Measurements from ENCODE around the gene RCCD1.
"Not testable (repeated sequence)": the region's sequence is repeated elsewhere in the genome, so short reads cannot be mapped to it uniquely, and the experiment has no call there.

RCCD1 gene

DNA sequence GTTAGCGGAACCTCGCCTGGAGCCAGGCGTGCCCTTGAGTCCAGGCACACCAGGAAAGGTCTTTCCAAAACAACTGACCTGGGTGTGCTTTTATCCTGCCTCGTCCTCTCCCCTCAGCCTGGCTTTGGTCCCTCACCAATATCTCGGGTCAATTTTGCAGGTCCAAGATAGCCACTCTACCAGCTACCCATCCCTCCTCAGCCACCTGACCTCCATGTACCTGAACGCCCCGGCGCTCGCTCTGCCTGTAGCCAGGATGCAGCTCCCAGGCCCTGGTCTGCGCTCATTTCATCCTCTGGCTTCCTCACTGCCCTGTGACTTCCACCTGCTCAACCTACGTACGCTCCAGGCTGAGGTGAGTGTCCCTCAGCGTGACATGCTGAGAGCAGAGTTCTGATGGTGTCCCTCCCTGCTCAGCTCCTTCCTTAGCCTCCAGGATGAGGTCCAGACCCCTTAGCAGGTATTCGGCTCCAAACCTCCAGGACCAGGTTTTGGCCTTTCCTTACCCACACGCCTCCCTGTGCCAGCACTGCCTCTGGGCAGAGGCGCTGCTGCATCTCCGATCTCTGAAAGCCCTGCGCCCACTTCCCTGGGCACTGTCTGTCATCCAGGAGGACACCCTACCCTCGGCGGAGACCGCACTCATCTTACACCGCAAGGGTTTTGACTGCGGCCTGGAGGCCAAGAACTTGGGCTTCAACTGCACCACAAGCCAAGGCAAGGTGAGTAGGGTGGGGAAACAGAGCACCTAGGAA lies 36.5 kb upstream of the RCCD1 start:
- DNase-seq, result no peak

DNA sequence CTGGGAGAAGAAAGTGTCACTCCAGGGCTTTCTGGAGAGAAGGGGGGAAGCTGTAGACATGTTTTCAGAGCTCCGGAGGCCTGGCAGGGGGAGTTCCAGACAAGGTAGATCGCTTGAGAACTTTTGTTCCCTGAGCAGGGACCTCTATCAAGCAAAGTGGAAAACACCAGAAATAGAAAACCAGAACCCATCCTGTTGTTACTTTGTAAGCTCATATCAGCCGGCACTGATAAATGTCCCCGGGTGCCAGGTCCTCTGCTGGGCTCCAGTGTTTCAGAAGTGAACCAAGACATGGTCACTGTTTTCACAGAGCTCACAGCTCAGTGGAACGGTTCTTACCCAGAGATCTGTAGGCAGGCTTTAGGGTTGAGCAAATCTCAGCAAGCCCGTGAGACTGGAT lies 35.8 kb upstream of the RCCD1 start:
- DNase-seq, result no peak

DNA sequence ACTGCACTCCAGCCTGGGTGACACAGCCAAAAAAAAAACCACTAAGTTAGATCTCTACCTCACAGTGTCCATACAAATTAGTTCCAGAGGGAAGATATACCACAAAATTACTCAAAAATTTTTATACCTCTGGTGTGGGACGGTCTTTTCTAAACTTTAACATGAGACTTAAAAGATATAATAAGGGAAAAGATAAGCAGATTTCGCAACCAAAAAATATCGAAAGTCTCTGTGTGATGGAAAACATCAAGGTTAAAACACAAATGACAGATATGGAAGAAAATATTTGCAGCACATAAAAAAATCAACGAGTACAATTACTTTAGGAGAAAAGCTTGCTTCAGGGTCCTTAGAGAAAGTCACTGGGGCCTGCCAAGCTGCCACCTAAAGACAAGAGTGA lies 32.8 kb upstream of the RCCD1 start:
- DNase-seq, result no peak

DNA sequence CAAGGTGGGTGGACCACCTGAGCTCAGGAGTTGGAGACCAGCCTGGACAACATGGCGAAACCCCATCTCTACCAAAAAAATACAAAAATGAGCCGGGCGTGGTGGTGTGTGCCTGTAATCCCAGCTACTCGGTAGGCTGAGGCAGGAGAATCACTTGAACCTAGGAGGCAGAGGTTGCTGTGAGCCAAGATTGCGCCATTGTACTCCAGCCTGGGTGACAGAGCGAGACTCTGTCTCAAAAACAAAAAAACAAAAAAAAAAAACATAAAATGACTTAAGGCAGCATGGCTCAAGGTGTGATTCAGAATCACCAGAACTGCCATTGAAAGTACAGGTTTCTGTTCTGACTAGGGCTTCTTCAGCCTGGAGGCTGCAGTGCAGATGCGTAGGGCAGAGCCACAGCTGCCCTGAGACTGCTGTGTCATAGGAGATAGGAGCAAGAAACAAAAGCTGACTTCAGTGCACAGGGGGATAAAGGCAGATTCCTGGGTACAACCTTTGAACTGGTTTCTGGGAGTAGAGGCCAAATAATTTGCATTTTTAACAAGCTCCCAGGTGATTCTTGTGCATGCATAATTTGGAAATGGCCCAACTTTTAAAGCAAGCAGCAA lies 31.9 kb upstream of the RCCD1 start:
- DNase-seq, result not testable (repeated sequence)

DNA sequence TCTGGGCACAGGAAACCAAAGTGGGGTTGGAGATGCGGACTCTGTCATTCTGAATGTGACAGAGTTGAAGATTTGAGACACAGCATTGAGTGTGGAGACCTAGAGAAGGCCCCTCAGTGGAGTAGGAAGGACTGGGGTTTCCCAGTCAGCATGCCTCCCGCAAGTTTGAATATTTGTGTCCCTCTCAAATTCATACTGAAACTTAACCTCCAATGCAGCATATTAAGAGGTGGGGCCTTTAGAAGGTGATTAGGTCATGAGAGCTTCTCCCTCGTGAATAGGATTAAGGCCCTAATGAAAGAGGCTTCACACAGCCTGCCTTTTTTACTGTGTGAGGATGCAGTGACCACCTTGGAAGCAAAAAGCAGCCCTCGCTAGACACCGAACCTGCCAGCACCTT lies 30.3 kb upstream of the RCCD1 start:
- no peak for DNase-seq

DNA sequence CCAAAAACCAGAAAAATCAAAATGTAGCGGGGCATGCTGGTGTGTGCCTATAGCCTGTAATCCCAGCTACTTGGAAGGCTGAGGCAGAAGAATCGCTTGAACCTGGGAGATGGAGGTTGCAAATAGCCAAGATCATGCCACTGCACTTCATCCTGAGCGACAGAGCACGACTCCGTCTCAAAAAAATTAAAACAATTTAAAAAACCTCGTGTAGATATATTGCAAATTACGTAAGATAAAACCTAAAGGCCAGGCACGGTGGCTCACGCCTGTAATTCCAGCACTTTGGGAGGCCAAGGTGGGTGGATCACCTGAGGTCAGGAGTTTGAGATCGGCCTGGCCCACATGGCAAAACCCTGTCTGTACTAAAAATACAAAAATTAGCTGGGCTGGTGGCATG lies 27.9 kb upstream of the RCCD1 start:
- DNase-seq, result not testable (repeated sequence)

DNA sequence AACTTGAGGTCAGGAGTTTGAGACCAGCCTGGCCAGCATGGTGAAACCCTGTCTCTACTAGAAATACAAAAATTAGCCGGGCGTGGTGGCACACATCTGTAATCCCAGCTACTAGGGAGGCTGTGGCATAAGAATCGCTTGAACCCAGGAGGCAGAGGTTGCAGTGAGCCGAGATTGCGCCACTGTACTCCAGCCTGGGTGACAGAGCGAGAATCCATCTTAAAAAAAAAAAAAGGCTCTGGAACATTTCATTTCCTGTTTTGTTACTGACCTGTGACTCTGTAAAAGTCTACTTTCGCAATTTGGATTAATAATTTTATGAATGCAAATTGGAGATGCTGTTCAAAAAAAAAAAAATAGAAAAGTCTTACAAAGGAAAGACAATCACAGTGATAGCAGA lies 26.6 kb upstream of the RCCD1 start:
- DNase-seq, result not testable (repeated sequence)

DNA sequence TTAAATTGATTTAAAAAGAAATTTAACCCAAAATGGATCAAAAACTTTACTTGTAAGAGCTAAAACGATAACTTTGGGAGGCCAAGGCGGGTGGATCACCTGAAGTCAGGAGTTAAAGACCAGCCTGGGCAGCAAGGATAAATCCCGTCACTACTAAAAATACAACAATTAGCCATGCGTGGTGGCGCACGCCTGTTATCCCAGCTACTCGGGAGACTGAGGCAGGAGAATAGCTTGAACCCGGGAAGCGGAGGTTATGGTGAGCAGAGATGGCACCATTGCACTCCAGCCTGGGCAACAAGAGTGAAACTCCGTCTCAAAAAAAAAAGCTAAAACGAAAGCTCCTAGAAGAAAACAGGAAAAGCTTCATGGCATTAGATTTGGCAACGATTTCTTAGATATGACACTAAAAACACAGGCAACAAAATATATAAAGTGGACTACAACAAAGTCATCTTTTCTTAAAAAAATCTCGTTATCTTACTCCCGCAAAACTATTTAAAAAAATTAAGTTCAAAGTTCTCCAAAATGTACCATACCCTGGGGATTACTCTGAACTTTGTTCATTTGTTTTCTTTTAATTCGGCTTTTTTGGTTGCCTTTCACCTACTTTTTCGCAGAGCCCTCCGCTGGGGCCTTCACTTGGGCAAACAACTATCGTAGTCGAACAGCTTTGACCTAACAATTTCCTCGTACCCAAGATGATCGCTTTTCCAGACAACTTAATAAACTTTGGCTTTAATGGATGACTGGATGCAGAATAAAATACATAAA lies 25.3 kb upstream of the RCCD1 start:
- no peak for DNase-seq

DNA sequence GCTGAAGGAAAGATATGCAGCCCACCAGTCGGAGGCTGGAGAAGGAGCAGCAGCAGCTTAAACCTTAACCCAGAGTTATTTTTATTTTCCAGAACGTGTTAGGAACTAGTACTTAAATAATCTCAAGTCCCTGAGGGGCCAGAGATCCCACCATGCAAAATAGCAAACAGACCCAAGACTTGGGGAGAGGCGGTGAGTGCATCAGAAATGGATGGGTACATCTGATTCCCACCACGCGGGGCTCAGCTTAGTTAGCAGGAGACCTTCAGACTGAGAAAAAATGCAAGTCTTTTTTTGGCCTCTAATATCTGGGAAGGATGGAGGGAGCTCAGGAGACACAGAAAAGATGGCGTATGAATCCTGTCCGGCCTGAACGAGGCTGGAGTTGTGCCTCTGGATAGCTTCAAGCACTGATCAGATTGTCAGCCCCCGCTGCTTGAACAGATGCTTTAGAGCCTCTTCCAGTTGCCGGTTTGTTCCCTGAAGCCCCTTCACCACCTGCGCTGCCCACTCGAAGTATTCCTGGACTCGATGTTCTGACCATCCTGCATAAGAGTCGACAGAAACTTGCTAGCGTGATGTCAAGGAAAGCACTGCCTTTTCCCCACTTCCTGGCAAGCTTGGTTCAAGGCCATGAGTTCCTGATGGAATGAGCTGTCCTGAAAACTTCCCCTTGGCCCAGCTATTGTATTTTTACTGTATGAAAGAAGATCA lies 23.7 kb upstream of the RCCD1 start:
- no peak for DNase-seq

DNA sequence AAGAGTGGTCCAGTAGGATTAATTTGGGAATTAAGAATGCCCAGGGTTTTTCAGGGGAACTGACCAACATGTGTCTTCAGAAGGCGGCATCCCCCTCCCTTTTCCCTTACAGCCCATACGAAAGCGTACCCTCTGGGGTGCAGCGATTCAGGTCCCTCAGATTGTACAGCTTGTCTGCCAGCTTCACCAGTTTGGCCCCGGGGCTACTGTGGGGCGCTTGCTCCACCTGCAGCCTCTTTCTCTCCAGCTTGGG lies 23.2 kb upstream of the RCCD1 start:
- DNase-seq, result peak in 1 of 58 donors; percentile 14

DNA sequence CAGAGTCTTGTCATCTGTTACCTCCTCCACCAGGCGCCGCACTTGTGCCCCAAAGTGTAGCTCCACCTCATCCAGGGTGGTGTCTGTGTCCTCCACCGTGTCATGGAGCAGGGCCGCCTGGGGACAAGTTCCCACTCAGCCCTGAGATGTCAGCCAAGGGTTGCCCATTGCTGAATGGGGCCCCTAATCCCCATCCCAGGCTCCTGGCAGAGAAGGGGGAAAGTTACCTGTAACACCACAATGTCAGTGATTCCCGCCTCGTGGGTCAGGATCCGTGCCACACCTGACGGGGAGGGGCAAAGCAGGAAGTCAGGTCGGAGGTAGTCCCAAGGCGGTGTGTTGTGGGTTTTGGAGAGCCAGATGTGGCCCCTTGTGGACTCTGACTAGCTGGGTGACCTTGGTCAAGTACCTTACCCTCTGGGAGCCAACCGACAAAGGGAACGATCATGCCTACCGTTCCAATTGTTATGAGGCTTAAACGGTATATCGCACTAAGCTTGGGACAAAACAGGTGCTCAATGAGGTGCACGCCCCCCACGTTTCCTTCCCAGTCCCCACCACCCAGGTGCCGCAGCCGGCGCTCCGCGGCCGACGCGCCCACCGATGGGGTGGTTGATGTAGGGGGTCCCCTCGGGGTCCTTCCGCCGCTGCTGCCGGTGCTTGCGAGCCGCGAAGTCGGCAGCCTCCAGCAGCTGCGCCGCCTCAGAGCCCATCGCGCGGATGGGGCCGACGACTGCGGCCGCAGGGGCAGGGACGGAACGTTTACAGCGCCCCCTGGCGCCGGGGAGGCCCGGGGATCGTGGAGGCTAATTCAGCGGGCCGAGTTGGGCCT lies 22.6 kb upstream of the RCCD1 start, which contains the start of gene HDDC3:
Gene HDDC3 (minus strand): TSS at position 722 of the 832 bp plus-strand sequence. CDS start 9 bp downstream, at position 713.
- peak in 57 of 58 donors; percentile 5 to 92 (median 70) for DNase-seq

DNA sequence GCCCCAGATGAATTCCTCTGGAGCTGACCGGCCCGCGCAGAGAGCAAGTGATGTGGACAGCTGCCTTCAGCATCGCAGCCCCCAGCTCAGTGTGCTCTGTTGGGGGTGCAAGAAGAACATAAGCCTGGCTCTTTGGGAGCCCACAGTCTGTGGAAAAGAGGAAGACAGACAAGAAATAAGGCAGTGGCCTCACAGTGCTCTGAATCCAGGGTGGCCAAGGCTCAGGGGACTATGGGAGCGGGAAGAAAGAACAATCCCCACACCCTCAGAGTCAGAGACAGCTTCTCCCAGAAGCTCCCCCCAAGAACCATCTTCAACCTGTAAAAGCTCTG lies 22.1 kb upstream of the RCCD1 start:
- no peak for DNase-seq

DNA sequence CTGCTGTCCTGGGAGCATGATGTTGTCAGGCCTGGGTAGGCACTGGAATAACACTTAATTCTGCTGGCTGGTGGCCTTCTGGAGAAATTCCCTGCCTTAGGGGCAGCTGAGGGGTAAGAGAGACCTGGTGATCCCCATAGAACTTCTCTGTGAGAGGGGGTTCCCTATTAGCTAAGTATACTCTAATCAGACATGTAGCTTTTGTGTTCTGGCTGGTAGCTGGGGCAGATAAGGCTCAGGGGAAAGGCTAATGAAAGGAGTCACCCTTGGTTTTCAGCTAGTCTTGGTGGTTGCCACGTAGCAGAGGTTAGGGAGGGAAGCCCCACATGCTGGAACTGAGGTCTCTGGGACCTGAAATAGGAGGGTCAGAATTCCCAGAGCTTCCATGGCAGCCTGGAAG lies 21.4 kb upstream of the RCCD1 start:
- no peak for DNase-seq

DNA sequence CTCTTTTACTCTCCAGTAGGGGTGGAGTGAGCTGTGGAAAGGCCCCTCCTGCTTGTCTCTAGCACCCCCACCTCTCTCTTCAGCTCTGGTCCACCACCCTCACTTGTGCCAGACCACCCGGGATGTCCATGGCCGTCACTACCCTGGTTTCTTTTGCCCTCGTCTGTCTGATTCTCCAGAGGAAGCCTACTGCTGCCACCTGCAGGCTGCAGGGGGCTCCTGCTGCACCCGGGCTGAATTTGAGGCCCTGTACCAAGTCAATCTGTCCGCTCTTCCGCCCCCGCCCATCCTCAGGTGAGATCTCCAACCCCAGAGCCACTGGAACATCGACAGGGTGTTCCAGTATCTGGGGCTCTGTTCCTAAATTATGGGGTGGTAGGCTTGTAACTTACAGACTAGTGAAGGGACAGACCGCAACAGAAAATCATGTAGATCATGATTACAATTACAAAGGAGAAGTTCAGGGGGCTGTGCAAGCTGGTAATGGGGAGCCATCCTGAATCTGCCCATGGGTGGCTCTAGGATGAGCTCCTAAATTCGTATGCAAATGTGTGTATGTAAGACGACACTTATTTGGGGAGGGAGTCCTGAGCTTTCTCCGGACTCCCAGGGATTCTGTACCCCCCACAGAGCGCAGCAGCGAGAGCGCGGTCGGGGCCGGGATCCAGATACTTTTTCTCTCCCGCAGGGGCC lies 20.3 kb upstream of the RCCD1 start:
- peak in 57 of 58 donors; percentile 13 to 88 (median 73) for DNase-seq

DNA sequence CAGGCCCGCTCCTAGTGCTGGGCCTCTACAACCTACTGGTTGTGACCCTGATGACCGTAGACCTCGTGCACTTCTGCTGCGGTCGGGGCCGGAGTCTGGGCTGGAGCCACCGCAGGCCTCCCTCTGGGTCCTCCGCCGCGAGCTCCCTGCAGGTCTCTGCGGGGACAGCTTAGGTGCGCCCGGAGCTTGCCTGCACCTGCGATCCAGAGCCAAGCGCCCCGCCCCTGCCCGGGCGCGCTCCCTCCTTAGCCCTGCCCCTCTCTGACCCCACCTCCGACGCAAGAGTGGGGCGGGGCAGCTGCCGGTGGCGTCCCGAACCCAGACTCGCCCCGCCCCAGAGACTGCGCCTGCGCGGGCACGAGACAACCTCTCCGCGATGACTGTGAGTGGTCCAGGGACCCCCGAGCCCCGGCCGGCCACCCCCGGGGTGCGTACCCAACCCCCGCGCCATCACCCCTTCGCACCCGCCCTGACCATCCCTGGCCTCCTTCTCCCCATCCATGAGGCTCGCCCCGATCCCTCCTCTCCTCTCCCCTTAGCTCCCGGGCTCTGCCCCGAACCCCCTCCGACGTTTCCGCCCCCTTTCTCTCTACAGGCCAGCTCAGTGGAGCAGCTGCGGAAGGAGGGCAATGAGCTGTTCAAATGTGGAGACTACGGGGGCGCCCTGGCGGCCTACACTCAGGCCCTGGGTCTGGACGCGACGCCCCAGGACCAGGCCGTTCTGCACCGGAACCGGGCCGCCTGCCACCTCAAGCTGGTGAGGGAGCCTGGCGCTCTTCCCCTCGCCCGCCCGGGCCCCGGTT lies 19.5 kb upstream of the RCCD1 start, which contains the start of gene UNC45A:
Gene UNC45A (plus strand): TSS at position 337 of the 803 bp plus-strand sequence. CDS start 40 bp downstream, at position 377.
- peak; percentile 42 to 94 (median 83) for DNase-seq

DNA sequence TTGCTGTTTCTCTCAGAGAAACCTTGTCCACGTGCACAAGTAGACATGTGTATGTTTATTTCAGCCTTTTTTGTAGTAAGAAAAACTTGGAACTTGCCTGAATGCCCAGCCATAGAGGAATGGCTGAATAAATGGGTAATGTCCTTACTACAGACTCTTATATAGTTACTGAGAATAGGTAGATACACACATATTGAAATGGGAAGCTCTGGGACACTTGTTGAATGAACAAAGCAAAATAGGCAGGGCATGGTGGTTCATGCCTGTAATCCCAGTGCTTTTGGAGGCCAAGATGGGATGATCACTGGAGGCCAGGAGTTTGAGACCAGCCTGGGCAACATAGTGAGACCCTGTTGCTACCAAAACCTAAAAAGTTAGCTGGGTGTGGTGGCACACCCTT lies 17.9 kb upstream of the RCCD1 start:
- DNase-seq, result no peak

DNA sequence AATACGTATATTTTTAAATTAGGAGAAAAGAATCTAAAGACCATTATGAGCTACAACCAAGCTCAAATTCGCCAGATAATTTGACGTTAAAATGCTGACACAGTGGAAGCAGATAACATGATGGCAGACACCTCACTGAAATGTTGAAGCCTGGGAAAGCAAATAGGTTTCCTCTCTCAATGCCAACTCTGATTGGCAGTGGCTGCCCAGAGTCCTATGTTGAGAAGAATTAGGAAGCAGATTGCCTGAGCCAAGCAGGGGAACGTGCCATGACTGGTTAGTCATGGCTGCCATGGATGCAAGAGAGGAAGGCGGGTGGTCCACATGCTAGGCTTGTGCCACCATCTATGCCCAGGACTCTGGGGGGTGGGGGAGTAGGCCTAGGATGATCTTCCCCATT lies 16.4 kb upstream of the RCCD1 start:
- no peak for DNase-seq

DNA sequence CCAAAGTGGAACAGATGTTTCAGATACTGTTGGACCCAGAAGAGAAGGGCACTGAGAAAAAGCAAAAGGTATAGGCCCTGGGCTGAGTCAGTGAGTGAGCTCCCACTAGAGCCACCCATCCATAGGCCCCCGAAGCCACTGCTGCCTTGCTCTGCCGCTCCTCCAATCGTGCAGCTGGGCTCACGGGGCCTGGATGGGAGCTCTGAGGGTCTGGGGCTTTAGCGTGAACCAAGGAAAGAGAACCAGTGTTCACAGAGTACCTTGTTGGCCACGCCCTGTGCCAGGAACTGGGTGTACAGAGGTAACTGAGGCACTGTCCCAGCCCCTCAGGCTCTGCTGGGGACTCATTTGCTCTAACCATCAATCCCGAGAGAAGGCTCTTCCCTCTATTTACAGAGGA lies 14.9 kb upstream of the RCCD1 start:
- no peak for DNase-seq

DNA sequence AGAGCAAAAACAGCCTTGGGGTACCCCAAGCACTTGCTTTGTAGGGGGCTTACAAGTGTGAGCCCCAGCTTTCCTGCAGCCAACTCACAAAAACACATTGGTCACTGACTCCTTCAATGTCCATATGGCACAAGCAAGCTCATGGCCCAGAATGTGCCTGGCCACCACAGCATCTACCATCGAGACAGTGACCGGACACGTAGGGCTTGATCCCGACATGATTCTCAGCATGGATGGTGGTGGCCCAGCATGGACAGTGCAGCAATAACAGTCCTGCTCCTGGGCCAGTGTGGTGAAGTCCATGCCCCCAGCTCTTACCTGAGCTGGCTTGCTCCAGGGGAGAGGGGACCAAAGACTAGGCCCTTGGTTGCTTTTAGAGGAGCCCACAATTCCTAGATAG lies 13.6 kb upstream of the RCCD1 start:
- no peak for DNase-seq
